K562 (cell line): ENCODE measurements around the gene DENND2C. TPM values are rescaled to one million over a fixed set of nuclear protein-coding genes. Genes with fewer than 3 reads are reported as not detected.

Experiments
- CC2D1A ChIP-seq: fragments of 450-650 bp; IDR thresholded peaks from 2 replicates; pipeline ENCODE4 v1.6.1; 2017; ENCODE audit warnings: mild to moderate bottlenecking
- GTF2E2 ChIP-seq: fragments of 200-800 bp; sonication (Bioruptor generic); IDR thresholded peaks from 2 replicates; pipeline ENCODE4 v1.6.1; 2016; ENCODE audit warnings: missing genetic modification characterization, missing compliant biosample characterization
- HMGN3 ChIP-seq: IDR thresholded peaks from 2 replicates; pipeline ENCODE4 v1.6.1; 2011; ENCODE audit warnings: borderline replicate concordance, low read depth, mild to moderate bottlenecking, mixed read lengths, low read length; ENCODE audit not compliant: insufficient read length; ENCODE audit errors: extremely low read depth
- KLF1 ChIP-seq: fragments of 450-650 bp; IDR thresholded peaks from 2 replicates; pipeline ENCODE4 v1.6.1; 2016; ENCODE audit warnings: missing genetic modification characterization, missing compliant biosample characterization
- L3MBTL2 ChIP-seq: fragments of 450-650 bp; IDR thresholded peaks from 2 replicates; pipeline ENCODE4 v1.6.1; 2016; ENCODE audit warnings: mild to moderate bottlenecking, moderate library complexity
- NCOA6 ChIP-seq: fragments of 450-650 bp; IDR thresholded peaks from 2 replicates; pipeline ENCODE4 v1.6.1; 2017; ENCODE audit warnings: mild to moderate bottlenecking
- PRPF4 ChIP-seq: fragments of 200-400 bp; formaldehyde crosslinking; IDR thresholded peaks from one replicate; pipeline ENCODE4 v1.6.1; 2017; ENCODE audit warnings: low read length, low read depth, mild to moderate bottlenecking; ENCODE audit not compliant: insufficient read depth, poor library complexity, severe bottlenecking
- RB1 ChIP-seq: fragments of 450-650 bp; IDR thresholded peaks from 2 replicates; pipeline ENCODE4 v1.6.1; 2017; ENCODE audit warnings: low read depth, mild to moderate bottlenecking
- RBFOX2 ChIP-seq: fragments of 200-400 bp; formaldehyde crosslinking; IDR thresholded peaks from 2 replicates; pipeline ENCODE4 v1.6.1; 2017; ENCODE audit warnings: low read depth, mild to moderate bottlenecking, low read length, moderate library complexity
- UBTF ChIP-seq, 2 experiments: IDR thresholded peaks; 2 replicates each; pipeline ENCODE4 v1.6.1; 2012; ENCODE audit warnings: improper control_type of control experiment in 2 of 2, low read depth in 2 of 2, low read length in 2 of 2, borderline replicate concordance in 1 of 2
- ZBTB11 ChIP-seq, 3 experiments: fragments of 200-800 bp in 1 of 3; fragments of 250-450 bp in 1 of 3; fragments of 450-650 bp in 1 of 3; sonication (Bioruptor Pico) in 1 of 3; sonication (Bioruptor generic) in 1 of 3; formaldehyde crosslinking in 1 of 3; IDR thresholded peaks; 2 replicates each; pipeline versions ENCODE4 v1.6.1 to v1.8.0; 2016 to 2022; ENCODE audit warnings: mild to moderate bottlenecking in 2 of 3, missing genetic modification characterization in 2 of 3, missing compliant biosample characterization in 1 of 3, moderate library complexity in 1 of 3
- ZBTB5 ChIP-seq: fragments of 450-650 bp; IDR thresholded peaks from 2 replicates; pipeline ENCODE4 v1.6.1; 2017; ENCODE audit warnings: antibody characterized with exemption
- ZKSCAN1 ChIP-seq: fragments of 150-350 bp; IDR thresholded peaks from 2 replicates; pipeline ENCODE4 v1.6.1; 2016; ENCODE audit warnings: low read depth, low read length
- polyA plus RNA-seq, 8 experiments: library from polyadenylated mRNA; depleted of rRNA in 4 of 8; stranded (reverse) in 5 of 8; unstranded in 3 of 8; fragments of >200 nt; fragmentation: Nextera tagmentation in 2 of 8; fragmentation: Illumina TruSeq in 1 of 8; extraction: Ambion mirVana in 2 of 8; extraction: Trizol in 1 of 8; gene quantifications; 2 replicates each; pipeline versions ENCODE4 v1.2.1 to v1.2.3, GENCODE V29; 2011 to 2014; ENCODE audit warnings: inconsistent platforms in 1 of 8, missing spikeins in 1 of 8
- total RNA-seq, 7 experiments: library from RNA; depleted of rRNA in 6 of 7; stranded (reverse); fragments of >200 nt in 6 of 7; fragmentation: Illumina TruSeq in 2 of 7; extraction: Trizol in 2 of 7; gene quantifications; 2 replicates each; pipeline versions ENCODE4 v1.2.1 to v1.2.3, GENCODE V29; 2011 to 2021; ENCODE audit warnings: low replicate concordance in 1 of 7

The DENND2C gene
- total and polyA plus RNA-seq, 9 of the 15 experiments (the other 6 are each of a cell fraction or from before 2014, with no cell fraction given), result 0.03 to 0.25 (median 0.14) TPM

- TF ChIP-seq ZBTB5 (peak; percentile 95), ZKSCAN1 (0 out of 2 replicates have a peak, but pooled peaks have one; percentile 30), NCOA6 (peak; percentile 87), PRPF4 (no peak), L3MBTL2 (0 out of 2 replicates have a peak, but pooled peaks have one; percentile 5), RB1 (peak; percentile 38; the same call in 1 of the 2 replicates), RBFOX2 (0 out of 2 replicates have a peak, but pooled peaks have one; percentile 5), HMGN3 (peak; percentile 48), CC2D1A (peak; percentile 93; the same call in 1 of the 2 replicates), ZBTB11 (CRISPR knock-in tag; IDR thresholded peaks at IDR 0.05) (peak in 1 of 3 experiments; percentile 81; a peak in 2 of 6 replicates), GTF2E2 (tag) (no peak), KLF1 (tag) (no peak), UBTF (IDR thresholded peaks at IDR 0.05; ENCODE audit: borderline replicate concordance in 1 of 2, low read depth in 2 of 2, low read length in 2 of 2) (0 out of 4 replicates have a peak, but pooled peaks of 1 of the 2 experiments have one; percentile 5)
These were observed at the start of gene DENND2C (continued) for GRCh38 chr1:114669562-114670082.
